OCI-LY3 (cell line): ENCODE measurements around the gene TCF4.

Source experiments
- CTCF ChIP-seq: fragments of 200-600, 300-600 bp; sonication (generic); IDR thresholded peaks from 2 replicates; pipeline ENCODE4 v1.5.1; 2014; ENCODE audit warnings: antibody characterized with exemption, low read length, low read depth
- EZH2phosphoT487 ChIP-seq: fragments of 200-600 bp; shearing (Covaris generic); IDR thresholded peaks from 2 replicates; pipeline ENCODE4 v1.6.1; 2018; ENCODE audit warnings: antibody characterized with exemption, mixed run types, low read depth

GRCh38 chr18:55396267-55396905, 191.6 kb downstream of the TCF4 start:
- no peak for TF ChIP-seq CTCF
- TF ChIP-seq EZH2phosphoT487 = no peak
